Chondrocyte (in vitro differentiated cells): Measurements from ENCODE around the gene OBSL1. TPM values are rescaled to one million over a fixed set of nuclear protein-coding genes. Genes with fewer than 3 reads are reported as not detected.

Experiments used
- DNase-seq: peaks from one replicate; pipeline ENCODE4 v3.0.0; 2021; ENCODE audit warnings: mixed read lengths, low spot score
- H3K27ac Mint-ChIP-seq: one replicate; pipeline ENCODE4 v1.8.0; 2021; ENCODE audit warnings: mild to moderate bottlenecking, moderate library complexity, mixed read lengths; ENCODE audit not compliant: unreplicated experiment
- H3K27me3 Mint-ChIP-seq: 2 replicates; pipeline ENCODE4 v1.8.0; 2021; ENCODE audit warnings: low read depth, mixed read lengths
- H3K36me3 Mint-ChIP-seq: 2 replicates; pipeline ENCODE4 v1.8.0; 2021; ENCODE audit warnings: low read depth, mixed read lengths
- H3K4me1 Mint-ChIP-seq: 2 replicates; pipeline ENCODE4 v1.8.0; 2021; ENCODE audit warnings: low read depth, mild to moderate bottlenecking, mixed read lengths
- H3K4me3 Mint-ChIP-seq: one replicate; pipeline ENCODE4 v1.8.0; 2021; ENCODE audit warnings: mild to moderate bottlenecking, moderate library complexity, mixed read lengths; ENCODE audit not compliant: unreplicated experiment
- H3K9me3 Mint-ChIP-seq: 2 replicates; pipeline ENCODE4 v1.8.0; 2021; ENCODE audit warnings: low read depth, mixed read lengths
- total RNA-seq: library from RNA; stranded (reverse); gene quantifications from 3 replicates; pipeline ENCODE4 v1.2.1, GENCODE V29; 2021
- TF ChIP-seq, protein P1 (sequence below): fragments of 200-600 bp; sonication (generic); IDR thresholded peaks from 2 replicates; pipeline ENCODE4 v1.5.0; 2021; ENCODE audit warnings: antibody characterized with exemption, mild to moderate bottlenecking, moderate library complexity

OBSL1 gene
- total RNA-seq, 1 donor from 2014 or later, result 111 TPM

DNA sequence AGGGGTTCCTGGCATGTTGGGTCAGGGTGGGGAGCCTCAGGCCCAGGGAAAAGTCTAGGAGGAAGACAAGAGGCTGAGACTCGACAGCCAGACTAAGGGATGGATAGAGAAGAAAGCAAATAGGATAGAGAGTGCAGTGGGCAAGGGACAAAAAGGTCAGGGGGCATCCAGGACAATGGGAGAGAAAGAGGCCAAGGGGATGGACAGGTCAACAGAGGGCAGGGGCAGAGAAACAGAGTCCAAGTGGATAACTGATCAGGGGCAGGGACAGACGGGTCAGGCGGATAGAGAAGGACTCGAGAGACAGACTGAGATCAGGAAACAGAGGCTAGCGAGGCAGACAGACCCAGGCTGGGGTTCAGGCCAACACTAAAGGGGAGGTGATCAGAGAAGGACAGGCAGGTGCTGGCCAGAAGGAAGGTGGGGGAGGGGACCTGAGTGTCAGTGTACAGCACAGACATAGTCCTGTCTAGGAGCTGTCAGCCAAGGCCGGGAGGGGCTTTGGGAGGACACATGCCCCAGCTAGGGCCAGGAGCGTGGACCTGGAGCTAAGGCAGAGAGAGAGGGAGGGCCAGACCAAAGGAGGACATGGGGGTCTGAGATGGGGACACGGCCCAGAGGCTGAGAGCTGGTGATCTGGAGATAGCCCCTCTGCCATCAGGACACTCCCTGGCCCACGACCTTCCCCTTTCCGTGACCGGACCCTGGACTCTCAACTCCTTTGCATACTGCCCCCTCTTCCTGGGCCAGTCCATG is 44.8 kb downstream of the OBSL1 start:
- Mint-ChIP-seq H3K27me3 (peaks cover 41% of the 10 kb centered on the region), H3K36me3 (no peaks in the 10 kb centered on the region), H3K4me1 (peaks cover 7% of the 10 kb centered on the region), H3K9me3 (no peaks in the 10 kb centered on the region), H3K4me3 (no peak overlapping the region), H3K27ac (no peak overlapping the region)
- no peak for DNase-seq
- TF ChIP-seq, protein P1, sequence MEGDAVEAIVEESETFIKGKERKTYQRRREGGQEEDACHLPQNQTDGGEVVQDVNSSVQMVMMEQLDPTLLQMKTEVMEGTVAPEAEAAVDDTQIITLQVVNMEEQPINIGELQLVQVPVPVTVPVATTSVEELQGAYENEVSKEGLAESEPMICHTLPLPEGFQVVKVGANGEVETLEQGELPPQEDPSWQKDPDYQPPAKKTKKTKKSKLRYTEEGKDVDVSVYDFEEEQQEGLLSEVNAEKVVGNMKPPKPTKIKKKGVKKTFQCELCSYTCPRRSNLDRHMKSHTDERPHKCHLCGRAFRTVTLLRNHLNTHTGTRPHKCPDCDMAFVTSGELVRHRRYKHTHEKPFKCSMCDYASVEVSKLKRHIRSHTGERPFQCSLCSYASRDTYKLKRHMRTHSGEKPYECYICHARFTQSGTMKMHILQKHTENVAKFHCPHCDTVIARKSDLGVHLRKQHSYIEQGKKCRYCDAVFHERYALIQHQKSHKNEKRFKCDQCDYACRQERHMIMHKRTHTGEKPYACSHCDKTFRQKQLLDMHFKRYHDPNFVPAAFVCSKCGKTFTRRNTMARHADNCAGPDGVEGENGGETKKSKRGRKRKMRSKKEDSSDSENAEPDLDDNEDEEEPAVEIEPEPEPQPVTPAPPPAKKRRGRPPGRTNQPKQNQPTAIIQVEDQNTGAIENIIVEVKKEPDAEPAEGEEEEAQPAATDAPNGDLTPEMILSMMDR, result no peak

DNA sequence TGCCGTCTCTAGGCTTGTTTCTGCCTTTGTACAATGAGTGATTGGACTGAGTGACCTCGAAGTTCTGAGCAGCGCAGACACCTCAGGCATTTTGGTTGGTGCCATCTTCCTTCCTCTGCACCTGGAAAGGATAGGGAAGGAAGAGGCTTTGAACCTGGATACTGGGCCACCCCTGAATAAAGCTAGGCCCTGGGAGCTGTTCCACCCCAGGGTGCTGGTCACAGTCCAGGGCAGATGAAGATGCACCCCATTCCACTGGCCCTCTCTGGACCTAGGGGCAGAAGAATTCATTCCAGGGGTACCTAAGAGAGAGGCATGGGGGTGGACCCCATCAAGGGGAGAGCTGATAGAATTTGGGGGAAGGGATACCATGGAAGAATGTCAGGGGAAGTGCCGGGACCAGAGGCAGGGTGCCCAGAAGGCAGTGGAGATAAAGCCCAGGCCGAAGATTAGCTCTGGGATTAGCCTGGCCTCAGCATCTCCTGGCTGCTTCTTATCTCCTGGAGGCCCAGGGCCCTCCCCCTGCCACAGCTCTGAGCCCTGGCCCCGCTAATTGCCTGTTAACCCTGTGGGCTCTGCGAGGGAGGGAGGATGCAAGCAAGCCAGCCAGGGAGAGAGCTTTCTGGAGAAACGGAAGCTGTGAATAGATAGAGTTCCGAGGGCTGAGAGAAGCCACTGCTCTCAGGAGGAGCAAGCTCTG is 45.7 kb downstream of the OBSL1 start:
- peaks cover 35% of the 10 kb centered on the region for H3K27me3 Mint-ChIP-seq
- TF ChIP-seq, protein P1, result no peak
- H3K9me3 Mint-ChIP-seq, result no peaks in the 10 kb centered on the region
- H3K4me1 Mint-ChIP-seq, result peaks cover 15% of the 10 kb centered on the region
- no peak overlapping the region for H3K4me3 Mint-ChIP-seq
- H3K27ac Mint-ChIP-seq, result no peak overlapping the region
- no peak for DNase-seq
- H3K36me3 Mint-ChIP-seq, result no peaks in the 10 kb centered on the region

DNA sequence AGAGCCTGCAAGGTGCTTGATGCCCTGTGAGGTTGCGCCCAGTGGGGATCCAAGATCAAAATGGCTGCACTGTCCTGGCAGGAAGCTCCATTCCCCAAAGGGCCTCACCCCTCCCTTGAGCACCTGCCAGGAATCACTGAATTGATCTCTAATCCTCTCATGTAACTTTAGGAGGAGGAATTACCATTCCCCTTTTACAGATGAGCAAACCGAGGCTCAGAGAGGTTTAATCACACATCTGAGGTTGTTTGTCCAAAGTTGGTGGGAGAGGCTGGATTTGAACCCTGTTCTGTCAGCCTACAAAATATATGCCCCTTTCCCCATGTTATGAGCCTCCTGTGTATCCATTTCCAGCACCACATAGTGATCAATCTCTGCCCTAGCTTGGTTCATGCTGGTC is 46.5 kb downstream of the OBSL1 start:
- TF ChIP-seq, protein P1, result no peak

DNA sequence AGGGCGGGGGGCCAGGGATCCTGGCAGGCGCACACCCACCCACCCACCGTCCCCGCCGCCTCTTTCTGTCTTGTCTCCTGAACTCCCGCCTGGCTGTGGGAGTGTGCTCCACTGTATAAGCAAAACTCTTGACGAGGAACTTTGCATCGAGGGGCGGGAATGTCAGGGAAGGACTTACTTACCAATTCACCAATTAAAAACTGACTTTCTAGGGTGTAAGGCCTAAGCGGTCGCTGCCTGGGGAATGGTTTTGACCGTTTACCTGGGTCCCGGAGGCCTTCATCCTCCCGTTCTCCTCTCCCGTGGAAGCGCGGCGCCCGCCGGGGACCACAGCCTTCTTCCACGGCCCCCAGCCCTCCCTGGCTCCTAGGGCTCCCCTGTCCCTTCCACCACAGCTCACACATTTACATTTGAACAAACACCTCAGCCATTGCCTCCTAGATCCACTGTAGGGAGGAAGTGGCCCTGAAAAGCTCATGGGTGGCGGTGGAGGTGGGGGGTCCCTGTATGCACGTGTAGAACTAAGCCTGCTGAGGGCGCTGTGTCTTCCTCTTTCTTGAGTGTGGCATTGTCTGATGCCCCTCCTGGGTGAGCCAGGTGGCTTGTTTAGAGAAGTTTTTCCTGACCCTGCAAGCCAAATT is 48.2 kb downstream of the OBSL1 start:
- Mint-ChIP-seq H3K4me1 (peaks cover 15% of the 10 kb centered on the region), H3K27me3 (peaks cover 21% of the 10 kb centered on the region), H3K4me3 (no peak overlapping the region), H3K36me3 (no peaks in the 10 kb centered on the region), H3K27ac (no peak overlapping the region), H3K9me3 (no peaks in the 10 kb centered on the region)
- no peak for DNase-seq
- TF ChIP-seq, protein P1, result peak; percentile 0

More for the DNA sequence above, 46.5 kb downstream of the OBSL1 start:
- Mint-ChIP-seq H3K36me3 (no peaks in the 10 kb centered on the region), H3K27me3 (peaks cover 31% of the 10 kb centered on the region), H3K9me3 (no peaks in the 10 kb centered on the region), H3K27ac (no peak overlapping the region), H3K4me3 (no peak overlapping the region), H3K4me1 (peaks cover 15% of the 10 kb centered on the region)
- DNase-seq, result no peak
